HEK293 (cell line): ENCODE measurements around the gene SLC2A4RG.

ENCODE experiments used
- PRDM10 ChIP-seq: fragments of 450-650 bp; formaldehyde crosslinking; IDR thresholded peaks from 2 replicates; pipeline ENCODE4 v1.5.1; 2016; ENCODE audit warnings: missing biosample characterization, missing genetic modification characterization
- ZBTB7A ChIP-seq: fragments of 450-650 bp; formaldehyde crosslinking; IDR thresholded peaks from 2 replicates; pipeline ENCODE4 v1.5.1; 2016; ENCODE audit warnings: low read depth, missing biosample characterization, missing genetic modification characterization
- ZNF140 ChIP-seq: fragments of 450-650 bp; formaldehyde crosslinking; IDR thresholded peaks from 2 replicates; pipeline ENCODE4 v1.5.1; 2016; ENCODE audit warnings: missing biosample characterization, missing genetic modification characterization
- ZNF266 ChIP-seq: fragments of 450-650 bp; formaldehyde crosslinking; IDR thresholded peaks from 2 replicates; pipeline ENCODE4 v1.5.1; 2016; ENCODE audit warnings: missing biosample characterization, missing genetic modification characterization, low read depth
- ZNF624 ChIP-seq: fragments of 450-650 bp; formaldehyde crosslinking; IDR thresholded peaks from 2 replicates; pipeline ENCODE4 v1.5.1; 2017; ENCODE audit warnings: missing biosample characterization, missing genetic modification characterization
- ZNF791 ChIP-seq: fragments of 450-650 bp; formaldehyde crosslinking; IDR thresholded peaks from 2 replicates; pipeline ENCODE4 v1.5.1; 2016; ENCODE audit warnings: missing biosample characterization, missing genetic modification characterization
- TF ChIP-seq, protein P1 (sequence below): fragments of 450-650 bp; formaldehyde crosslinking; IDR thresholded peaks from 2 replicates; pipeline ENCODE4 v1.5.1; 2016; ENCODE audit warnings: missing biosample characterization, missing genetic modification characterization, low read depth
- TF ChIP-seq, protein P2 (sequence below): fragments of 450-650 bp; formaldehyde crosslinking; IDR thresholded peaks from 2 replicates; pipeline ENCODE4 v1.5.1; 2017; ENCODE audit warnings: missing biosample characterization, missing genetic modification characterization
- TF ChIP-seq, protein P3 (sequence below): fragments of 450-650 bp; formaldehyde crosslinking; IDR thresholded peaks from 2 replicates; pipeline ENCODE4 v1.5.1; 2016; ENCODE audit warnings: missing biosample characterization, missing genetic modification characterization
- TF ChIP-seq, protein P4 (sequence below): fragments of 450-650 bp; formaldehyde crosslinking; IDR thresholded peaks from 2 replicates; pipeline ENCODE4 v1.5.1; 2017; ENCODE audit warnings: missing biosample characterization, missing genetic modification characterization

DNA sequence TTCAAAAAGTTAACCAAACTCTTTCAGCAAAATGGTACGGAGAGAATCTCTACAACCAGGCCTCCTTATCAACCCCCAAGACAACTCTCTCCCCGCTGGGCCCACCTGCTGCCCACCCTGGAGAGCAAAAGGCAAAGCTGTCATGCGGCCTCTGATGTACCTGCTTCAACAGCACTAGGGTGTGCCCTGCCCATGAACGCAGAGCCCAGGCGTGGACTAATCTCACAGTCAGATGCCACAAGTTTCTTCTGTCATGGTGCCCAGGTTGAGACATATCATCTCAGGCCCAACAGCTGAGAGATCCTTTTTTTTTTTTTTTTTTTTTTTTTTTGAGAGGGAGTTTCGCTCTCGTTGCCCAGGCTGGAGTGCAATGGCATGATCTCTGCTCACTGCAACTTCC, 26.3 kb downstream of the SLC2A4RG start:
- TF ChIP-seq ZNF791, result no peak
- no peak for TF ChIP-seq ZNF140
- TF ChIP-seq ZBTB7A (tag by site-specific recombination), result no peak
- TF ChIP-seq PRDM10 (tag by site-specific recombination), result no peak
- TF ChIP-seq, protein P1, sequence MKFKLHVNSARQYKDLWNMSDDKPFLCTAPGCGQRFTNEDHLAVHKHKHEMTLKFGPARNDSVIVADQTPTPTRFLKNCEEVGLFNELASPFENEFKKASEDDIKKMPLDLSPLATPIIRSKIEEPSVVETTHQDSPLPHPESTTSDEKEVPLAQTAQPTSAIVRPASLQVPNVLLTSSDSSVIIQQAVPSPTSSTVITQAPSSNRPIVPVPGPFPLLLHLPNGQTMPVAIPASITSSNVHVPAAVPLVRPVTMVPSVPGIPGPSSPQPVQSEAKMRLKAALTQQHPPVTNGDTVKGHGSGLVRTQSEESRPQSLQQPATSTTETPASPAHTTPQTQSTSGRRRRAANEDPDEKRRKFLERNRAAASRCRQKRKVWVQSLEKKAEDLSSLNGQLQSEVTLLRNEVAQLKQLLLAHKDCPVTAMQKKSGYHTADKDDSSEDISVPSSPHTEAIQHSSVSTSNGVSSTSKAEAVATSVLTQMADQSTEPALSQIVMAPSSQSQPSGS (tag by site-specific recombination), result no peak
- TF ChIP-seq, protein P2, sequence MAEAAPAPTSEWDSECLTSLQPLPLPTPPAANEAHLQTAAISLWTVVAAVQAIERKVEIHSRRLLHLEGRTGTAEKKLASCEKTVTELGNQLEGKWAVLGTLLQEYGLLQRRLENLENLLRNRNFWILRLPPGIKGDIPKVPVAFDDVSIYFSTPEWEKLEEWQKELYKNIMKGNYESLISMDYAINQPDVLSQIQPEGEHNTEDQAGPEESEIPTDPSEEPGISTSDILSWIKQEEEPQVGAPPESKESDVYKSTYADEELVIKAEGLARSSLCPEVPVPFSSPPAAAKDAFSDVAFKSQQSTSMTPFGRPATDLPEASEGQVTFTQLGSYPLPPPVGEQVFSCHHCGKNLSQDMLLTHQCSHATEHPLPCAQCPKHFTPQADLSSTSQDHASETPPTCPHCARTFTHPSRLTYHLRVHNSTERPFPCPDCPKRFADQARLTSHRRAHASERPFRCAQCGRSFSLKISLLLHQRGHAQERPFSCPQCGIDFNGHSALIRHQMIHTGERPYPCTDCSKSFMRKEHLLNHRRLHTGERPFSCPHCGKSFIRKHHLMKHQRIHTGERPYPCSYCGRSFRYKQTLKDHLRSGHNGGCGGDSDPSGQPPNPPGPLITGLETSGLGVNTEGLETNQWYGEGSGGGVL (tag by site-specific recombination), result no peak
- TF ChIP-seq ZNF624 (tag by site-specific recombination), result no peak
- TF ChIP-seq, protein P3, sequence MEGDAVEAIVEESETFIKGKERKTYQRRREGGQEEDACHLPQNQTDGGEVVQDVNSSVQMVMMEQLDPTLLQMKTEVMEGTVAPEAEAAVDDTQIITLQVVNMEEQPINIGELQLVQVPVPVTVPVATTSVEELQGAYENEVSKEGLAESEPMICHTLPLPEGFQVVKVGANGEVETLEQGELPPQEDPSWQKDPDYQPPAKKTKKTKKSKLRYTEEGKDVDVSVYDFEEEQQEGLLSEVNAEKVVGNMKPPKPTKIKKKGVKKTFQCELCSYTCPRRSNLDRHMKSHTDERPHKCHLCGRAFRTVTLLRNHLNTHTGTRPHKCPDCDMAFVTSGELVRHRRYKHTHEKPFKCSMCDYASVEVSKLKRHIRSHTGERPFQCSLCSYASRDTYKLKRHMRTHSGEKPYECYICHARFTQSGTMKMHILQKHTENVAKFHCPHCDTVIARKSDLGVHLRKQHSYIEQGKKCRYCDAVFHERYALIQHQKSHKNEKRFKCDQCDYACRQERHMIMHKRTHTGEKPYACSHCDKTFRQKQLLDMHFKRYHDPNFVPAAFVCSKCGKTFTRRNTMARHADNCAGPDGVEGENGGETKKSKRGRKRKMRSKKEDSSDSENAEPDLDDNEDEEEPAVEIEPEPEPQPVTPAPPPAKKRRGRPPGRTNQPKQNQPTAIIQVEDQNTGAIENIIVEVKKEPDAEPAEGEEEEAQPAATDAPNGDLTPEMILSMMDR (tag by site-specific recombination), result no peak
- TF ChIP-seq ZNF266 (tag by site-specific recombination), result no peak
- TF ChIP-seq, protein P4, sequence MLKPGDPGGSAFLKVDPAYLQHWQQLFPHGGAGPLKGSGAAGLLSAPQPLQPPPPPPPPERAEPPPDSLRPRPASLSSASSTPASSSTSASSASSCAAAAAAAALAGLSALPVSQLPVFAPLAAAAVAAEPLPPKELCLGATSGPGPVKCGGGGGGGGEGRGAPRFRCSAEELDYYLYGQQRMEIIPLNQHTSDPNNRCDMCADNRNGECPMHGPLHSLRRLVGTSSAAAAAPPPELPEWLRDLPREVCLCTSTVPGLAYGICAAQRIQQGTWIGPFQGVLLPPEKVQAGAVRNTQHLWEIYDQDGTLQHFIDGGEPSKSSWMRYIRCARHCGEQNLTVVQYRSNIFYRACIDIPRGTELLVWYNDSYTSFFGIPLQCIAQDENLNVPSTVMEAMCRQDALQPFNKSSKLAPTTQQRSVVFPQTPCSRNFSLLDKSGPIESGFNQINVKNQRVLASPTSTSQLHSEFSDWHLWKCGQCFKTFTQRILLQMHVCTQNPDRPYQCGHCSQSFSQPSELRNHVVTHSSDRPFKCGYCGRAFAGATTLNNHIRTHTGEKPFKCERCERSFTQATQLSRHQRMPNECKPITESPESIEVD (tag by site-specific recombination), result no peak
